DMS114 treated with DMSO at 0.1 percent for 48 hours (cell line): ENCODE data around the gene BBS4.
"Not testable (repeated sequence)": the region's sequence is repeated elsewhere in the genome, so short reads cannot be mapped to it uniquely, and the experiment has no call there.

Source experiments
- DNase-seq: peaks from one replicate; lab custom pipeline; 2025; ENCODE audit not compliant: unreplicated experiment; lab: John Stamatoyannopoulos, UW

Gene BBS4

GRCh38 chr15:72700076-72700475 is 14.1 kb downstream of the BBS4 start:
- no peak for DNase-seq

GRCh38 chr15:72706266-72706665 is 20.3 kb downstream of the BBS4 start:
- no peak for DNase-seq

DNA sequence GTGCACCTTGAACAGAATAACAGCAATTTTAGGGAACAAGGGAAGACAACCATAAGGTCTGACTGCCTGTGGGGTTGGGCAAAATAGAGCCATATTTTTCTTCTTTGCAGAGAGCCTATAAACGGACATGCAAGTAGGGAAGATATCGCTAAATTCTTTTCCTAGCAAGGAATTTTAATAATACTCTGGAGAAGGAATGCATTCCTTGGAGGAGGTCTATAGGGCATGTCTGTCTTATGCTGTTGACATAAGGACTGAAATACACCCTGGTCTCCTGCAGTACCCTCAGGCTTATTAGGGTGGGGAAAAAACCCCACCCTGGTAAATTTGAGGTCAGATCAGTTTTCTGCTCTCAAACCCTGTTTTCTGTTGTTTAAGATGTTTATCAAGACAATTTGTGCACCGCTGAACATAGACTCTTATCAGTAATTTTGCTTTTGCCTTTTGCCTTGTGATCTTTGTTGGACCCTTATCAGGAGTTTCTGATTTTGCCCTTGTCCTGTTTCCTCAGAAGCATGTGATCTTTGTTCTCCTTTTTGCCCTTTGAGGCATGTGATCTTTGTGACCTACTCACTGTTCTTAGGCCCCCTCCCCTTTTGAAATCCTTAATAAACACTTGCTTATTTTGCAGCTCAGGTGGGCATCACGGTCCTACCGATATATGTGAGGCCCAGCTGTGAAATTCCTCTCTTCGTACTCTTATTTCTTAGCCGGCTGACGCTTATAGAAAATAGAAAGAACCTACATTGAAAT is 22.7 kb downstream of the BBS4 start:
- DNase-seq, result not testable (repeated sequence)

- DNase-seq, result peak; percentile 79
Observed at GRCh38 chr15:72722071-72722696, 36.2 kb downstream of the BBS4 start.

- DNase-seq, result no peak
Observed at GRCh38 chr15:72724028-72724427, 38.0 kb downstream of the BBS4 start.

- no peak for DNase-seq
Observed at GRCh38 chr15:72725446-72725845, 39.4 kb downstream of the BBS4 start.

GRCh38 chr15:72725851-72726250 is 39.8 kb downstream of the BBS4 start:
- DNase-seq, result not testable (repeated sequence)

GRCh38 chr15:72727154-72727553 is 41.1 kb downstream of the BBS4 start:
- no peak for DNase-seq

GRCh38 chr15:72728249-72728648 is 42.2 kb downstream of the BBS4 start:
- DNase-seq, result not testable (repeated sequence)

GRCh38 chr15:72728821-72729220 is 42.8 kb downstream of the BBS4 start:
- no peak for DNase-seq

DNA sequence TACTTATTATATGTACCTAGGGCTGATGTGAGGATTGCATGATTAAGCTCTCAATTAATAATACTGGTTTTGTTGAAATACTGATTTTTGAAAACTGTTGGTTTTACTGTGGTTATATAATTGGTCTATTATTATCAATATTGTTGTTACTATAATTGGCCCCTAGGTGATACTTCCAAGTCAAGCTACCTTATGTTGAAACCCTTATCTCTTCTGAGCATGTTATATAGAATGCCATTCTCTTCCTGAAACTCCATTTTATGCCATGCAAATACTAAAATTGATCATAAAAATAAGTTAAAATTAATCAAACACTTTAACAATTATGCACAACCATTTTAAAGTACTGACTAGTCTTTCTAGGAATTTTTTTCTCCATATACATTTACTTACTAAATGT is 46.1 kb downstream of the BBS4 start:
- no peak for DNase-seq

DNA sequence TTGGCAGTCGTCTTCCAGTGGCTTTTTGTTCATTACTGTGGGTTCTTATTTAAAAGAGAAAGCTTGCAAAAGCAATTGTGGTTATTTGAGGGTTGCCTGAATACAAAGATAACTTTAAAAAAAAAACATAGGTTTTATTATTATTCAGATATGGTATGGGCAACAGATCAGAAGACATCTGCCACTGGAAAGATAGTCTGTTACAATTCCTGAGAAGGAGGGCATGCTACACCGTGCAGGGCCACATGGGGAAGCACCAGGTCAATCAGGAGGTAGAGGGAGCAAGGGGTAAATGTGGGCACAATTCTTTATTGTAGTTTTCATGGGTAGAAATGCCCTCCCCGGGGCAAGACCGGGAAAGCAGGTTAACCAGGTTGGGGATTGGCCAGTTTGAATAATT is 46.5 kb downstream of the BBS4 start:
- no peak for DNase-seq

DNA sequence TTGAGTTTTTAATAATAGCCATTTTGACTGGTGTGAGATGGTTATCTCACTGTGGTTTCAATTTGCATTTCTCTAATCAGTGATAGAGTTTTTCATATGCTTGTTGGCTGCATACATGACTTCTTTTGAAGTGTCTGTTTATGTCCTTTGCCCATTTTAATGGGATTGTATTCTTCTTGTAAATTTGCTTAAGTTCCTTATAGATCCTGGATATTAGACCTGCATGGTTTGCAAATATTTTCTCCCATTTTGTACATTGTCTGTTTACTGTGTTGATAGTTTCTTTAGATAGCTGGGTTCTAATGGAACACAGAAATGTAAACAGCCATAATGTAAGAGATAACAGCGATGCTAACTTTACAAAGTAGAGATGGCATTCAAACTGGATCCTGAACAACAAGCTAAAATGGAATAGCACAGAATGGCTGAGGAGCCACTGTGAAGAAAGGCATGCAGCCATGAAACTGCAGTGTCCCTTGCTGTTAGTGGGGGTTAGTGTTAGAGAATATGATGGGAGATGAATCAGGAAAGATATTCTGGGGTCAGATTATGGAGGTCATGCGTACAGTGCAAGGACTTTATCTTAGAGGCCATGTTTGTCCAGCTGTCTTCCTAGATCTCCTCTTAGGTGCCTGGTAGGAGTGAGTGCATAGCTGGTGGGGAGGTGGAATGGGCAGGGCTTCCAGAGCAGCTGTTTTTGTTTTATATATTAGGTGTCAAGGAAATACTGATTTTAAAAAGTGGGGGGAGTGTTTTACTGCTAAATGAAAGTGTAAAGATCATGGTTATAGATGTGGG is 48.1 kb downstream of the BBS4 start:
- DNase-seq, result no peak

DNA sequence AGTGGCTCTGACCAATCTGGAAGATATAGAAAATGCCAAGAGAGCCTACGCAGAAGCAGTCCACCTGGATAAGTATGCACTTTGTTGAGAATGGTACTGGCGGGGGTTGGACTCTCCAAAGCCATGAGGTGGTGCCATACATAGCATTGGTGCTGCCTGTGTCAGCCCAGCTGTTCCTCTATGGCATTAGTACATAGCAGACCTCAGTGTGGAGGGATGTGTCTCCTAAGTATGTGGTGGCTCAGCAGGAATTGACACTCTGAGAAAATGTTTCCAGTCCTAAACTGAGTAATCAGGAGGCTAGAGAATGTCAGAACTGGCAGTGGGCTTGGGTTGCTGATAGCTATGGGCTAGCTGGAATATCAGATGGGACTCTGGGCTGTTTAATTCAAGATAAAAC is 49.1 kb downstream of the BBS4 start:
- DNase-seq, result no peak

DNA sequence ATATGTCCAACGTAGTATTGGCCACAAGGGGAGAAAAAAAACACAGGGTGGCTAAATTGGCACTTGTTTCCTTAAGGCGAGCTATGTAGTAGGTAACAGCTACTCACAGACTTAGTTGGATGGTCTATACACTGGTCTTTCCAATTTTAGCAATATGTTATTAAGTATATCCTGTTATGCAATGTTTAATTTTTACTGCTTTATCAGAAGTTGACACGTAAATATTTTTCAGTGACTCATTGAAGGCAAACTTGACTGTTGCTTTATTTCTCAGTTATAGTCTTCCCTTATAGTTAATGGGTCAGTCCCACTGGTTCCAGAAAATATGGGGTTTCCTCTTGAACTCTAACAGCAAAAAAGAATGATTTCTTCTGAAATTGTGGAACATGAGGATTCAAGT is 51.1 kb downstream of the BBS4 start:
- DNase-seq, result no peak

DNA sequence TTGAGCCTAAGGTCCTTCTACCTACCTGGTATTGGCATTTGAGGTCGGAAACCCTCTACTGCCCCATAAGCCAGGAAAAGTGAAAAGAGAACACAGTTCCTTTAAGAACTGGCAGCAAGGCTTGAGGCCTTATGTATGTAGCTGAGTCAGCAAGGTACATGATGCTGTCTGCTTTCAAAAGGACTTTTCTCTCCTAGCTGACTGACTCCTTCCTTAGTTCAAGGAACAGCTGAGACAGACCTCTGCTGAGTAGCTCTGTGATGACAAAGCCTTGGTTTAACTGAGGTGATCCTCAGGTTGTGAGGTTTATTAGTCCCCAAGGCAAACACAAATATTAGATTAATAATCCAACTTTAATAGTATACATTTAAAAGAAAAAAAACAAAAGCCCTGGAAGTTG is 51.7 kb downstream of the BBS4 start:
- DNase-seq, result no peak

DNA sequence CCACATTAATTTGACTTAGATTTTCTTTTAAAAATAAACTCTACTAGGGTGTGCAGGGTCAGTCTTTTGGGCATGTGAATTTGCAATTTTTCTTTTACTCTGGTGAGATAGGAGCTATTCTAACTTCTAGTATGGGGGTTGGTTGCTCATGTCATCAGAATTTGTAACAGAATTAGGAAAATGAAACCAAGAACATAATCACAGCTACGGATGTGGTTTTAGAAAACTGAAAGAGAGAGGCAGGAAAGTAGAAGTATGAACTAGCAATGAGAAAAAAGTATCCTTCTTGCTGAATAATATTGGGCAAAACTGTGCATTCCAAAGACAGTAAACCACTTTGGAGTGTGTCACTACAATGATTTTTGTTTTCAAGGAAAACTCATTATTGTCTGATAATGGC is 54.2 kb downstream of the BBS4 start:
- no peak for DNase-seq

DNA sequence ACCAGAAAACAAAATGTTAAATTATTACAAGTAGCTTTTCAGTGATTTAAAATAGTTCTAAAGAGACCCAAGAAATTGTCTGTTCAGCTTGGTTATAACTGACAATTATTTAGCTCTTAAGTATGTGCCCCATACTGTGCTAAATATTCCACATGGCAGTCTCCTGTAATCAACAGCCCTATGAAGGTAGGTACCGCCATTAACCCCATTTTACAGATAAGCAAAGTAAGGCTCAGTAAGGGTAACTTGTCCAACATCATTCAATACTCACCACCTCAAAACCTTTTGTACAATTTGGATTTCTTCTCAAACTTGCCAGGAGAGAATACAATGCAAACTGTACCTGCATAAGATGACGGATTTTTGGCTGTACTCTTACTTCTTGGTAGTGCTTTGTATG is 63.7 kb downstream of the BBS4 start:
- no peak for DNase-seq

DNA sequence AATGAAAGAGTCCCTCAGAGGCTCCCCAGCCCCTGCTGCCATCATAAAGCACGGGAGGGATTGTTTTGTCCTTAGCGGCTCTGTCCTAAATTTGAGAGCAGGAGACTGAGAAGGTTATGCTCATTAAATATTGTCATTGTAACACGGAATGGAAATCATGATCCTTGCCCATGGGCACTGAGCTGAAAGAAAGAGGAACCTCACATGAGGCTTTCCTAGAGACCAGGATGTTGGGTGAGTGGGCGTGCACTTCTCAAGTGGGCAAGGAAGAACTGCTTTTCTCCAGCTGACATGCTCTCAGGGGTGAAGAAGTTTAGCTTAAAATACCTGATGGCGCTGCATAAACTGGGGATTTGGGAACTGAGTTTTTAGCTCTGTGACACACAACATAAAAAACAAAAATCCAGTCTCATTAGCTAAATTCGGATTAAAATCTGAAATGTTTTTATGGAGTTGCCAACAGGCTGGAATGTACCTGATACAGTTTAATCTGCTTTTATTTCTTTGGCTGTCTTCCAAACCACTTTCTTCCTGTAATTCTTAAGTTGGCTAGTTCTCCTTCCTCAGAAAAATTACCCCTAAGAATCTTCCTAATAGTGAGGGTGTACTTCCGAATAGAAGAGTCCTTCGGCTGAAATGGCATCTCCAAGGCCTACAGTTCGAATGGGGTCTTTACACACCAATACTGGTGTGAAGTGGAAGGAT is 65.9 kb downstream of the BBS4 start:
- DNase-seq, result no peak

GRCh38 chr15:72754096-72754495 is 68.1 kb downstream of the BBS4 start:
- DNase-seq, result no peak

DNA sequence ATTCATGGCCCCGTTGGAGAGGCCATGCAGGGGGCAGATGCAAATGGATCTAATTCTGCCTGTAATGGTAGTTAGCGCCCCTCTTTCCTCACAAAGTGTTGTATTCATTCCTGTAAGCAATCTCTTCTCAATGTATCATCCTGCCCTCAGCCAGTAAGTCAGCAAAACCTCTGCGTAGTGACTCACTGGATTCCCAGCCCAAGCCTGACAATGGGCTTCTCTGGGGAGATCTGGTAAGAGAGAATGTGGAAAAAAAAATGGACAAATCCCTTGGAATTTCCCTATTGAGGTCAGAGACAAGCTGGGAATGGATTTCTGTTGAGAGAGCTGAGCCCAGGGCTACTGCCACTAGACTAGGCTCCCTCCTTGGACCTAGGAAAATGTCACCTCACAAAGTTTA is 72.2 kb downstream of the BBS4 start:
- no peak for DNase-seq
